DMS 273 treated with DMSO at 0.1 percent for 48 hours (cell line): Measurements from ENCODE around the gene TMEM178B.

Experiments used
- DNase-seq: peaks from one replicate; lab custom pipeline; 2025; lab: John Stamatoyannopoulos, UW

TMEM178B gene

GRCh38 chr7:141475679-141476078 is 401.8 kb downstream of the TMEM178B start:
- DNase-seq: no peak

- no peak for DNase-seq
Observed at GRCh38 chr7:141477865-141478264, 404.0 kb downstream of the TMEM178B start.

- DNase-seq: no peak
Observed at GRCh38 chr7:141478845-141479244, 405.0 kb downstream of the TMEM178B start.

GRCh38 chr7:141480953-141481352 is 407.1 kb downstream of the TMEM178B start:
- DNase-seq: no peak

GRCh38 chr7:141481971-141482370 is 408.1 kb downstream of the TMEM178B start:
- no peak for DNase-seq

- DNase-seq: no peak
Observed at GRCh38 chr7:141483044-141483443, 409.2 kb downstream of the TMEM178B start.

GRCh38 chr7:141484907-141485306 is 411.0 kb downstream of the TMEM178B start:
- DNase-seq: no peak

- no peak for DNase-seq
Observed at GRCh38 chr7:141486959-141487358, 413.1 kb downstream of the TMEM178B start.

GRCh38 chr7:141490474-141490873 is 416.6 kb downstream of the TMEM178B start:
- no peak for DNase-seq

GRCh38 chr7:141495057-141495456 is 421.2 kb downstream of the TMEM178B start:
- no peak for DNase-seq

- DNase-seq: no peak
Observed at GRCh38 chr7:141497391-141497790, 423.5 kb downstream of the TMEM178B start.

GRCh38 chr7:141500608-141501007 is 426.7 kb downstream of the TMEM178B start:
- DNase-seq: no peak

GRCh38 chr7:141501451-141501850 is 427.6 kb downstream of the TMEM178B start:
- DNase-seq: no peak

- DNase-seq: no peak
Observed at GRCh38 chr7:141511316-141511675, 437.4 kb downstream of the TMEM178B start.

- no peak for DNase-seq
Observed at GRCh38 chr7:141511676-141512396, 438.0 kb downstream of the TMEM178B start.

GRCh38 chr7:141512597-141512996 is 438.7 kb downstream of the TMEM178B start:
- DNase-seq: no peak

- DNase-seq: no peak
Observed at GRCh38 chr7:141513720-141514119, 439.9 kb downstream of the TMEM178B start.

- DNase-seq: no peak
Observed at GRCh38 chr7:141515941-141516340, 442.1 kb downstream of the TMEM178B start.

GRCh38 chr7:141519623-141520022 is 445.8 kb downstream of the TMEM178B start:
- DNase-seq: no peak

GRCh38 chr7:141522657-141523342 is 448.9 kb downstream of the TMEM178B start:
- no peak for DNase-seq

GRCh38 chr7:141525973-141526514 is 452.2 kb downstream of the TMEM178B start:
- DNase-seq: no peak

- no peak for DNase-seq
Observed at GRCh38 chr7:141527076-141527475, 453.2 kb downstream of the TMEM178B start.

GRCh38 chr7:141528399-141528798 is 454.5 kb downstream of the TMEM178B start:
- no peak for DNase-seq
